ENCODE measurements around the gene AFF2. TPM values are rescaled to one million over a fixed set of nuclear protein-coding genes. Genes with fewer than 3 reads are reported as not detected.

AFF2 gene
- total RNA-seq, 4 donors from 2014 or later = 0.43 to 7.9 (median 4.3) TPM

DNA sequence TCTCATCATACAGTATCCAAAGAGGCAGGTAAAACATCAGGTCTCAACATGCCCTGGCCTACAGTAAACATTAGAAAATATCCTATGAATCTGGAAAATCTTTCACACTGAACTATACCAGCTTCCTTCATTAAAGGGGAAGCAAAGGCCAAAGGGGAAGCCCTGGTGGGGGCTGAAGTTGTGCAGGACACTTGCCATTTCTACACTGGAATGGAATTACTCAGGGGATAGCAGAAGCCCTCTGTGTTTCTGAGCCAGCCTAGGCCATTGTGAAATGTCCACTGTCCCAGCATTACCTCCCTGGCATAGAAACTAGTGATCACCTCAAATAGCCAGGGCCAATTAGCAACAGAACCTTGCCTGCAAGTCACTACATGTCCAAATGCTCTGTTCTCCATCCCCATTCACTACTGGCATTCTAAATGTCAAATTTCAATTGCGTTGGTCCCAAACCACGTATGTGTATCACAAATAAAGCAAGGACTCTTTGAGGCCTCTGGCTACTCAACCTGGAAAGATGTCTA lies 429.9 kb downstream of the AFF2 start:
- H3K4me3 ChIP-seq = no peak overlapping the region
- no peak for DNase-seq
- H3K4me1 ChIP-seq = no peaks in the 10 kb centered on the region
- H3K27ac ChIP-seq = no peak overlapping the region
- H3K9me3 ChIP-seq = no peaks in the 10 kb centered on the region
- H3K36me3 ChIP-seq = no peaks in the 10 kb centered on the region
- intact Hi-C loops (cut with DNase I; ENCODE audit: low total_unique reads) = no loop called here
- TF ChIP-seq CTCF (IDR thresholded peaks at IDR 0.05) = no peak
- no peak for TF ChIP-seq POLR2A (IDR thresholded peaks at IDR 0.05)
- no peaks in the 10 kb centered on the region for H3K27me3 ChIP-seq

GRCh38 chrX:148933881-148934280 lies 433.5 kb downstream of the AFF2 start:
- DNase-seq = no peak
- Histone ChIP-seq H3K27me3 (no peaks in the 10 kb centered on the region), H3K4me3 (no peak overlapping the region), H3K36me3 (no peaks in the 10 kb centered on the region), H3K27ac (no peak overlapping the region), H3K9me3 (no peaks in the 10 kb centered on the region), H3K4me1 (no peaks in the 10 kb centered on the region)
- intact Hi-C loops (cut with DNase I; ENCODE audit: low total_unique reads) = no loop called here
- TF ChIP-seq POLR2A (IDR thresholded peaks at IDR 0.05) = no peak
- TF ChIP-seq CTCF (IDR thresholded peaks at IDR 0.05) = no peak

GRCh38 chrX:148938348-148938747 lies 437.9 kb downstream of the AFF2 start:
- DNase-seq = no peak
- Histone ChIP-seq H3K4me3 (no peak overlapping the region), H3K27ac (no peak overlapping the region), H3K36me3 (no peaks in the 10 kb centered on the region), H3K9me3 (no peaks in the 10 kb centered on the region), H3K4me1 (no peaks in the 10 kb centered on the region), H3K27me3 (no peaks in the 10 kb centered on the region)
- intact Hi-C loops (cut with DNase I; ENCODE audit: low total_unique reads) = no loop called here
- TF ChIP-seq POLR2A (IDR thresholded peaks at IDR 0.05) = no peak
- no peak for TF ChIP-seq CTCF (IDR thresholded peaks at IDR 0.05)

- intact Hi-C loops (cut with DNase I; ENCODE audit: low total_unique reads) = no loop called here
- Histone ChIP-seq H3K4me3 (no peak overlapping the region), H3K27me3 (no peaks in the 10 kb centered on the region), H3K9me3 (no peaks in the 10 kb centered on the region), H3K27ac (no peak overlapping the region), H3K36me3 (no peaks in the 10 kb centered on the region), H3K4me1 (no peaks in the 10 kb centered on the region)
- DNase-seq = no peak
- no peak for TF ChIP-seq CTCF (IDR thresholded peaks at IDR 0.05)
- TF ChIP-seq POLR2A (IDR thresholded peaks at IDR 0.05) = no peak
Observed at GRCh38 chrX:148940411-148940996, 440.1 kb downstream of the AFF2 start.

DNA sequence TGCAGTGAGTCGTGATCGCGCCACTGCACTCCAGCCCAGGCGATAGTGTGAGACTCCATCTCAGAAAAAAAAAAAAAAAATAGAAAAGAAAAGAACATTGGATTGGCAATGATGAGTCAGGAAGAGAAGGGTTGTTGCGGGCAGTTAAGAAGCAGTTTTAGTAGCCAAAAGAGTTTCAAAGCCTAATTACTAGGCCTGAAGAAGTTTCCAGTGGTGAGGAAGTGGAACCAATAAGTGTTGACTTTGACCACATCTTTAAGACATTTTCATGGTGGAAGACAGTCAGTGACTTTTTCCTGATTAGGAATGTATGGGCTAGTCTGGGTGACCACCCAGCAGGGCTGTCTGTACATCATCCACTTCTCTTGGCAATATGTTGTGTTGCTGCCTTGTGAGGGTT lies 442.3 kb downstream of the AFF2 start:
- Histone ChIP-seq H3K36me3 (no peaks in the 10 kb centered on the region), H3K4me1 (no peaks in the 10 kb centered on the region), H3K27me3 (no peaks in the 10 kb centered on the region), H3K27ac (no peak overlapping the region), H3K4me3 (no peak overlapping the region), H3K9me3 (no peaks in the 10 kb centered on the region)
- TF ChIP-seq CTCF (IDR thresholded peaks at IDR 0.05) = no peak
- no peak for TF ChIP-seq POLR2A (IDR thresholded peaks at IDR 0.05)
- intact Hi-C loops (cut with DNase I; ENCODE audit: low total_unique reads) = no loop called here
- no peak for DNase-seq

Data from uterus (tissue), 4 donors.